Body of pancreas (tissue), 4 donors: Measurements from ENCODE around the gene WRNIP1. TPM values are rescaled to one million over a fixed set of nuclear protein-coding genes. Genes with fewer than 3 reads are reported as not detected.

Experiments
- ATAC-seq: fragments of 150-250 bp; one replicate; pipeline ENCODE4 v1.9.1; 2016
- DNase-seq, 4 donors: peaks; one replicate each; pipeline ENCODE4 v3.0.0-alpha.2; 2019
- H3K27ac ChIP-seq, 4 donors: fragments of 200-600 bp; sonication (generic); 1 replicate in 3 of 4; 2 replicates in 1 of 4; pipeline versions ENCODE4 v1.5.1 to v1.6.1; 2016 to 2019; ENCODE audit warnings: mild to moderate bottlenecking in 1 of 4, mixed read lengths in 1 of 4, moderate library complexity in 1 of 4
- H3K27me3 ChIP-seq, 2 donors: fragments of 200-600 bp; sonication (generic); one replicate each; pipeline ENCODE4 v1.6.0; 2016; ENCODE audit warnings: mild to moderate bottlenecking in 1 of 2
- H3K36me3 ChIP-seq, 2 donors: fragments of 200-600 bp; sonication (generic); replicated peaks in 1 of 2; 2 replicates each; pipeline ENCODE4 v1.5.1; 2016; ENCODE audit warnings: low read depth in 2 of 2; ENCODE audit not compliant: insufficient read depth in 1 of 2
- H3K4me1 ChIP-seq: fragments of 200-600 bp; sonication (generic); one replicate; pipeline ENCODE4 v1.6.0; 2016
- H3K4me3 ChIP-seq, 2 donors: fragments of 200-600 bp; sonication (generic); 1 replicate in 1 of 2; 2 replicates in 1 of 2; pipeline ENCODE4 v1.5.1; 2016 to 2019
- H3K9me3 ChIP-seq, 3 donors: fragments of 200-600 bp; sonication (generic); 1 replicate in 2 of 3; 2 replicates in 1 of 3; pipeline ENCODE4 v1.5.1; 2016
- POLR2A ChIP-seq, 3 donors: fragments of 450-650 bp; IDR thresholded peaks; one replicate each; pipeline ENCODE4 v1.6.1; 2016; ENCODE audit warnings: antibody characterized with exemption in 3 of 3, mild to moderate bottlenecking in 2 of 3
- WGBS, 2 donors: methylation state at CpG; one replicate each; pipeline ENCODE4 v1.1.5; 2017; 5-methylcytosine and 5-hydroxymethylcytosine counted together
- intact Hi-C: fragments of 100-400 bp; cut with DNase I; formaldehyde crosslinking; loops from one replicate; pipeline ENCODE4 v1.15.1; 2023
- total RNA-seq, 2 donors: library from RNA; depleted of rRNA; stranded (reverse); fragments of >200 nt; gene quantifications; one replicate each; pipeline ENCODE4 v1.1.0, GENCODE V29; 2016
- TF ChIP-seq, protein P1 (sequence below), 7 experiments: fragments of 450-650 bp in 4 of 7; fragments of 200-600 bp in 3 of 7; sonication (generic) in 3 of 7; IDR thresholded peaks; one replicate each; pipeline ENCODE4 v1.5.1; 2016 to 2019; ENCODE audit warnings: antibody characterized with exemption in 7 of 7

Gene WRNIP1
- total RNA-seq, 2 donors from 2014 or later: 61.0 to 62.0 TPM

DNA sequence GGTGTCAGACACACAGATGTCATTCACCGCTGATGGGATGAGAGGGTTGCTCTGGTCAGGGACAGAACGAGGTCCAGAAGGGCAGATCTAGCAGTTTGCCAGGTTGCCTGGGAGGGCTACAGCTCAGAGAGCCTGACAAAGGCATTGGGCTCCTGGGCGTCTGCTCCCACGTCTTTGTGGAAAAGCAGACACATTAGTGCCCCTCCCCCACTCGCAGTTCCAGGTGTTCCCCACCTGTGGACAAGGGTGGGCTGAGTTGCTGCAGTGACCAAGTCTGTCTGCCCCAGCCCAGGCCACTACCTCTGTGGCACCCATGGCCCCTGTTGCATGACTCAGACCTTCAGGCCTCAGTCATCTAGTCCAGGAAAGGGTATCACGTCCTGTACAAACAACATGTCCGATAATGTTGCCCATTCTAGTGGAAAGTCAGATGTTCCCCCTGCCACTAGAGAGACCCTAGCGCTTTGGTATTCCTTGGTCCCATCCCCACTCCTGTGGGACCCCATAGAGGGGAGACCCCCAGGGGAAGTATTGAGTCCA is 37.4 kb downstream of the WRNIP1 start:
- 87 to 95% methylated on average over 8 of the region's 8 CpGs for WGBS, 2 donors
- ATAC-seq: no peak
- H3K4me3 ChIP-seq: no peak overlapping the region
- TF ChIP-seq, protein P1, sequence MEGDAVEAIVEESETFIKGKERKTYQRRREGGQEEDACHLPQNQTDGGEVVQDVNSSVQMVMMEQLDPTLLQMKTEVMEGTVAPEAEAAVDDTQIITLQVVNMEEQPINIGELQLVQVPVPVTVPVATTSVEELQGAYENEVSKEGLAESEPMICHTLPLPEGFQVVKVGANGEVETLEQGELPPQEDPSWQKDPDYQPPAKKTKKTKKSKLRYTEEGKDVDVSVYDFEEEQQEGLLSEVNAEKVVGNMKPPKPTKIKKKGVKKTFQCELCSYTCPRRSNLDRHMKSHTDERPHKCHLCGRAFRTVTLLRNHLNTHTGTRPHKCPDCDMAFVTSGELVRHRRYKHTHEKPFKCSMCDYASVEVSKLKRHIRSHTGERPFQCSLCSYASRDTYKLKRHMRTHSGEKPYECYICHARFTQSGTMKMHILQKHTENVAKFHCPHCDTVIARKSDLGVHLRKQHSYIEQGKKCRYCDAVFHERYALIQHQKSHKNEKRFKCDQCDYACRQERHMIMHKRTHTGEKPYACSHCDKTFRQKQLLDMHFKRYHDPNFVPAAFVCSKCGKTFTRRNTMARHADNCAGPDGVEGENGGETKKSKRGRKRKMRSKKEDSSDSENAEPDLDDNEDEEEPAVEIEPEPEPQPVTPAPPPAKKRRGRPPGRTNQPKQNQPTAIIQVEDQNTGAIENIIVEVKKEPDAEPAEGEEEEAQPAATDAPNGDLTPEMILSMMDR (IDR thresholded peaks at IDR 0.05): no peak
- TF ChIP-seq POLR2A (IDR thresholded peaks at IDR 0.05): no peak
- peaks cover 74% of the 10 kb centered on the region for H3K4me1 ChIP-seq
- no peak for DNase-seq
- no peaks in the 10 kb centered on the region for H3K9me3 ChIP-seq
- no peaks in the 10 kb centered on the region for H3K36me3 ChIP-seq
- no peaks in the 10 kb centered on the region for H3K27me3 ChIP-seq
- H3K27ac ChIP-seq: no peak overlapping the region
- intact Hi-C loops: no loop called here

DNA sequence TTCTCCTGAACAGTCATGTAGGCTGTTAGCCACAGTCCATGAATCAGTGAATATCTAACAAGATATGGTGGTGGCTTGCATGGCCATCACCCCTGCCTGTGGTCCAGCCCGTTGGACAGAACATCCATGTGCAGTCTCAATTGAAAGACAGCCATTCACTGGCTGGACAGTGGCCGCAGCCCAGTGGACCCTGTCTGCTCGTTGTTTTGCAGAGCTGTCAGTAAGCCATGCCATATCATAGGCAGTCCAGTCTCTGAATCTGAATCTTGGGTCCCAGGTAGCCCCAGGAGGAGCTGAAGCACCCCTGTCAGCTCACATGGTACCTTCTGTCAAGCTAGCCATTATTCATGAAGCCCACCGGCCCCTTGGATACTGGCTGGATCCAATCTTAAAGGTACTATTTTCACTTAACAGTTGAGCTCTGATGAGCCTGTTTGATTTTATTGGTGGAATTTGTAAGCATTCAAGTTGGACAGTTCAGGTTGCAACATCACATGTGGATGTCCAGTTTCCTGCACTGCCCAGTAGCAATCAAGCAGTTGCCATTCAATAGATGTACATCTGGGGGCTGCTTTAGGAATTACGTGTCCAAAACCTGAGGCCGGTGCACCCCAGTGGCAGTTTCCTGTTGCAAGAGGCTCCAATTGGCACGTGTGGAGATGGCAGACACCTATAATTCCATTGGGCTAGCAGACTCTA is 38.7 kb downstream of the WRNIP1 start:
- no peaks in the 10 kb centered on the region for H3K27me3 ChIP-seq
- no peak for TF ChIP-seq POLR2A (IDR thresholded peaks at IDR 0.05)
- TF ChIP-seq, protein P1 (IDR thresholded peaks at IDR 0.05): no peak
- no peak for ATAC-seq
- no peak for DNase-seq
- H3K27ac ChIP-seq: peak overlapping the region in 3 of 4 donors; percentile 36 to 79 (median 38)
- H3K4me1 ChIP-seq: peaks cover 74% of the 10 kb centered on the region
- H3K9me3 ChIP-seq: no peaks in the 10 kb centered on the region
- no peak overlapping the region for H3K4me3 ChIP-seq
- intact Hi-C loops: no loop called here
- WGBS, 2 donors: 85 to 92% methylated on average over 5 to 7 of the region's 7 CpGs
- no peaks in the 10 kb centered on the region for H3K36me3 ChIP-seq

DNA sequence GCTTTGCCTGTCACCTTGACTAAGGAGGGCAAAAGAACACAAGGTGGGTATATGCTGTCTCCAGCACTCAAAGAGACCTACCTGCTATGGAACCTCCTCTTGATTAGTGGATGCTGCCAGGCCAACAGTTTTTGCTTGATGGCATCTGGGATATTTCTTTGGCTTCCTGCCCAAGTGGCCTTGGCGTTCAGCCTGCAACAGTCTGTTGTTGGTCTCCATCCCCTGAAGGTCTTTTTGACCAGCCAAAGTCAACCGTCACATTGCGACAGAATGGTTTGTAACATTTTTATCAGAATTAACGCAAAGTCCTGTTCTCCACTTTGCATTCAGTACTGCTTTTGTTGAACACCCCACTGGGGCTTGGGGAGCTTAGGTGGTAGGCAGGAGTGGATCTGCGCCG is 39.3 kb downstream of the WRNIP1 start:
- H3K27ac ChIP-seq: peak overlapping the region; percentile 36 to 79 (median 38)
- TF ChIP-seq POLR2A (IDR thresholded peaks at IDR 0.05): no peak
- TF ChIP-seq, protein P1 (IDR thresholded peaks at IDR 0.05): no peak
- 42 to 50% methylated on average over 5 to 6 of the region's 6 CpGs for WGBS, 2 donors

DNA sequence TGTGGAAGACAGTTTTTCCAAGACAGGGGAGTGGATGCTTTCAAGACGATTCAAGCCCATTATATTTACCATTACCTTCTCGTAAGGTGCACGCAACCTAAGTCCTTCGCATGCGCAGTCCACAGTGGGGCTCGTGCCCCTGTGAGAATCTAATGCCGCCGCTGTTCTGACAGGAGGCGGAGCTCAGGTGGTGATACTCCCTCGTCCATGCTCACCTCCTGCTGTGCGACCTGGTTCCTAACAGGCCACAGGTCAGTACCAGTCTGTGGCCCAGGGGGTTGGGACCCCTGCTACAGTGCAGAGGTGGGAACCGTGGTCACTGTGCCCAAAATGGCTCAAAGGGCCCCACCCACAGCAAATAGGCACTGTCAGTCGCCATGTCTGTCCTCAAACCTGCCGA is 39.8 kb downstream of the WRNIP1 start:
- intact Hi-C loops: no loop called here
- WGBS, 2 donors: 95% methylated on average over 11 to 14 of the region's 14 CpGs

More for the DNA sequence above, 39.3 kb downstream of the WRNIP1 start:
- DNase-seq (peak; percentile 66 to 78 (median 71)), ATAC-seq (peak; percentile 11)
- Histone ChIP-seq H3K9me3 (no peaks in the 10 kb centered on the region), H3K27me3 (no peaks in the 10 kb centered on the region), H3K4me1 (peaks cover 75% of the 10 kb centered on the region), H3K36me3 (no peaks in the 10 kb centered on the region), H3K4me3 (no peak overlapping the region)
- intact Hi-C loops: no loop called here

More for the DNA sequence above, 39.8 kb downstream of the WRNIP1 start:
- DNase-seq: no peak
- Histone ChIP-seq H3K27ac (peak overlapping the region; percentile 36 to 79 (median 38)), H3K4me3 (no peak overlapping the region), H3K27me3 (no peaks in the 10 kb centered on the region), H3K36me3 (no peaks in the 10 kb centered on the region), H3K4me1 (peaks cover 76% of the 10 kb centered on the region), H3K9me3 (no peaks in the 10 kb centered on the region)
- no peak for ATAC-seq
- TF ChIP-seq, protein P1 (IDR thresholded peaks at IDR 0.05): no peak
- TF ChIP-seq POLR2A (IDR thresholded peaks at IDR 0.05): no peak
